IMR-90 (cell line): ENCODE measurements around the gene ATG7. TPM values are rescaled to one million over a fixed set of nuclear protein-coding genes. Genes with fewer than 3 reads are reported as not detected.

ENCODE experiments used
- ATAC-seq: fragments of 200-7000 bp; cut with Tn5 transposase; 2 replicates; pipeline ENCODE4 v1.9.1; 2020; ENCODE audit warnings: low read depth, mild to moderate bottlenecking, moderate library complexity
- BruUV-seq: library from RNA; stranded (reverse); fragments of 400-500 nt; replicated peaks from 2 replicates; lab custom pipeline; 2021; lab: Mats Ljungman, UMichigan
- CTCF ChIA-PET: fragments of 300-600 bp; formaldehyde crosslinking; extraction: SDS; loops from one replicate; lab custom pipeline; 2021; ENCODE audit warnings: antibody characterized with exemption; lab: Yijun Ruan, JAX
- POLR2A ChIA-PET: fragments of 300-600 bp; sonication (Branson Sonifier 250); formaldehyde crosslinking; loops from one replicate; lab custom pipeline; 2022; ENCODE audit warnings: antibody characterized with exemption; ENCODE audit not compliant: unreplicated experiment; lab: Charles Lee
- DNase-seq: peaks from one replicate; pipeline ENCODE4 v3.0.0; 2013
- H2AFZ ChIP-seq: replicated peaks from 2 replicates; pipeline ENCODE3; 2013; ENCODE audit warnings: low read length, mild to moderate bottlenecking; ENCODE audit not compliant: poor library complexity
- H2AK5ac ChIP-seq: 2 replicates; pipeline ENCODE4 v1.6.1; 2013; ENCODE audit warnings: low read depth, low read length, inconsistent platforms
- H2AK9ac ChIP-seq: replicated peaks from 2 replicates; pipeline ENCODE3; 2013; ENCODE audit warnings: mild to moderate bottlenecking, low read depth, low read length, moderate library complexity; ENCODE audit not compliant: poor library complexity
- H2BK120ac ChIP-seq: 2 replicates; pipeline ENCODE4 v1.6.1; 2013; ENCODE audit warnings: low read depth, low read length, inconsistent platforms
- H2BK15ac ChIP-seq: 3 replicates; pipeline ENCODE4 v1.6.1; 2013; ENCODE audit warnings: low read depth, low read length, inconsistent platforms
- H2BK20ac ChIP-seq: 2 replicates; pipeline ENCODE4 v1.6.1; 2013; ENCODE audit warnings: low read depth, mild to moderate bottlenecking, inconsistent platforms, low read length, moderate library complexity
- H2BK5ac ChIP-seq: 2 replicates; pipeline ENCODE4 v1.6.1; 2013; ENCODE audit warnings: mild to moderate bottlenecking, low read depth, low read length, inconsistent platforms; ENCODE audit not compliant: poor library complexity, severe bottlenecking
- H3K14ac ChIP-seq: replicated peaks from 2 replicates; pipeline ENCODE4 v1.6.1; 2013; ENCODE audit warnings: low read depth, low read length, inconsistent platforms
- H3K18ac ChIP-seq: 2 replicates; pipeline ENCODE4 v1.6.1; 2013; ENCODE audit warnings: low read depth, low read length, control low read depth
- H3K23ac ChIP-seq: 2 replicates; pipeline ENCODE4 v1.6.1; 2013; ENCODE audit warnings: low read depth, low read length, inconsistent platforms
- H3K27ac ChIP-seq: 2 replicates; pipeline ENCODE4 v1.5.1; 2013; ENCODE audit warnings: mild to moderate bottlenecking, control low read depth, low read length; ENCODE audit not compliant: insufficient read depth
- H3K27me3 ChIP-seq: 2 replicates; pipeline ENCODE4 v1.6.1; 2013; ENCODE audit warnings: low read length; ENCODE audit not compliant: control insufficient read depth, insufficient read depth
- H3K36me3 ChIP-seq: 2 replicates; pipeline ENCODE4 v1.6.1; 2013; ENCODE audit warnings: low read length, mixed read lengths; ENCODE audit not compliant: control insufficient read depth, insufficient read depth
- H3K4ac ChIP-seq: 2 replicates; pipeline ENCODE4 v1.6.1; 2013; ENCODE audit warnings: low read depth, low read length, inconsistent platforms
- H3K4me1 ChIP-seq: 2 replicates; pipeline ENCODE4 v1.6.1; 2013; ENCODE audit warnings: low read length, mixed read lengths; ENCODE audit not compliant: control insufficient read depth, insufficient read depth
- H3K4me2 ChIP-seq: 2 replicates; pipeline ENCODE4 v1.6.1; 2013; ENCODE audit warnings: low read depth, mild to moderate bottlenecking, control low read depth, low read length, moderate library complexity
- H3K4me3 ChIP-seq: 2 replicates; pipeline ENCODE4 v1.5.1; 2013; ENCODE audit warnings: low read depth, mild to moderate bottlenecking, control low read depth, low read length, moderate library complexity; ENCODE audit not compliant: insufficient read depth
- H3K56ac ChIP-seq: 2 replicates; pipeline ENCODE4 v1.6.1; 2013; ENCODE audit warnings: low read length, inconsistent platforms; ENCODE audit not compliant: insufficient read depth; ENCODE audit errors: extremely low read depth
- H3K79me1 ChIP-seq, 2 experiments: 2 replicates each; pipeline ENCODE4 v1.6.1; 2013; ENCODE audit warnings: low read length in 2 of 2, inconsistent platforms in 1 of 2, low read depth in 1 of 2
- H3K9ac ChIP-seq: 2 replicates; pipeline ENCODE4 v1.6.1; 2013; ENCODE audit warnings: low read depth, low read length, control low read depth
- H3K9me1 ChIP-seq: 2 replicates; pipeline ENCODE4 v1.6.1; 2013; ENCODE audit warnings: low read length, inconsistent platforms; ENCODE audit not compliant: insufficient read depth
- H3K9me3 ChIP-seq: 2 replicates; pipeline ENCODE4 v1.6.1; 2013; ENCODE audit warnings: low read length; ENCODE audit not compliant: control insufficient read depth, insufficient read depth
- H4K20me1 ChIP-seq: 2 replicates; pipeline ENCODE4 v1.6.1; 2013; ENCODE audit warnings: low read length, inconsistent platforms; ENCODE audit not compliant: insufficient read depth
- H4K5ac ChIP-seq: 2 replicates; pipeline ENCODE4 v1.6.1; 2013; ENCODE audit warnings: mild to moderate bottlenecking, low read depth, low read length, control low read depth
- H4K8ac ChIP-seq, 2 experiments: 2 replicates each; pipeline ENCODE4 v1.6.1; 2013; ENCODE audit warnings: low read depth in 2 of 2, low read length in 2 of 2, control low read depth in 1 of 2, inconsistent platforms in 1 of 2
- H4K91ac ChIP-seq: 2 replicates; pipeline ENCODE4 v1.6.1; 2013; ENCODE audit warnings: low read depth, low read length, inconsistent platforms; ENCODE audit not compliant: insufficient read depth
- CEBPB ChIP-seq: IDR thresholded peaks from 2 replicates; pipeline ENCODE4 v1.6.1; 2012; ENCODE audit warnings: low read depth, low read length, improper control_type of control experiment
- CHD1 ChIP-seq: IDR thresholded peaks from 2 replicates; pipeline ENCODE4 v1.6.1; 2012; ENCODE audit warnings: low read depth, low read length, improper control_type of control experiment
- FOS ChIP-seq: fragments of 150-350 bp; IDR thresholded peaks from 2 replicates; pipeline ENCODE4 v1.6.1; 2016; ENCODE audit warnings: low read depth, low read length
- MXI1 ChIP-seq: IDR thresholded peaks from 2 replicates; pipeline ENCODE4 v1.6.1; 2012; ENCODE audit warnings: low read depth, mild to moderate bottlenecking, low read length, moderate library complexity, borderline replicate concordance
- RAD21 ChIP-seq: IDR thresholded peaks from 2 replicates; pipeline ENCODE4 v1.6.1; 2012; ENCODE audit warnings: low read length, improper control_type of control experiment
- RCOR1 ChIP-seq: IDR thresholded peaks from 2 replicates; pipeline ENCODE4 v1.6.1; 2012; ENCODE audit warnings: mild to moderate bottlenecking, low read length, improper control_type of control experiment; ENCODE audit not compliant: insufficient replicate concordance
- RFX5 ChIP-seq: IDR thresholded peaks from 2 replicates; pipeline ENCODE4 v1.8.0; 2012; ENCODE audit warnings: low read depth, mild to moderate bottlenecking, low read length, moderate library complexity
- WGBS, 2 experiments: methylation state at CpG; one replicate each; pipeline versions ENCODE4 v1.1.5 to v1.1.7; 2013; ENCODE audit warnings: missing lambda C conversion rate in 2 of 2; ENCODE audit not compliant: insufficient read length in 1 of 2; ENCODE audit errors: extremely low coverage in 2 of 2; 5-methylcytosine and 5-hydroxymethylcytosine counted together
- dilution Hi-C: fragments of 300-500 bp; cut with HindIII; formaldehyde crosslinking; loops from one replicate; pipeline ENCODE4 v1.14.3; 2018; ENCODE audit warnings: low sequenced_read_pairs; ENCODE audit not compliant: unreplicated experiment
- in situ Hi-C: fragments of 300-500 bp; cut with MboI; formaldehyde crosslinking; loops from 3 replicates; pipeline ENCODE4 v1.14.3; 2019; ENCODE audit warnings: low sequenced_read_pairs, inconsistent platforms, mixed read lengths
- intact Hi-C: fragments of 100-400 bp; cut with micrococcal nuclease; formaldehyde crosslinking; loops from 2 replicates; pipeline ENCODE4 v1.10.0; 2022
- polyA plus RNA-seq, 3 experiments: library from polyadenylated mRNA; depleted of rRNA; stranded (reverse); fragments of >200 nt; gene quantifications; 2 replicates each; pipeline ENCODE4 v1.2.3, GENCODE V29; 2012; ENCODE audit warnings: low replicate concordance in 1 of 3
- total RNA-seq: library from RNA; depleted of rRNA; stranded (reverse); fragments of >200 nt; gene quantifications from 2 replicates; pipeline ENCODE4 v1.2.3, GENCODE V29; 2012

ATG7 gene
- total and polyA plus RNA-seq, 2 of the 4 experiments (the other 2 are of a cell fraction), result 15.6 to 51.4 TPM

- peaks cover 4% of the 10 kb centered on the region for H3K4me1 ChIP-seq
- no peak overlapping the region for H4K5ac ChIP-seq
- H4K20me1 ChIP-seq, result no peaks in the 10 kb centered on the region
- H3K14ac ChIP-seq, result no peak overlapping the region
- H2AFZ ChIP-seq, result no peak overlapping the region
- H2AK5ac ChIP-seq, result no peak overlapping the region
- ChIA-PET POLR2A (no interaction called here), CTCF (interaction anchor here (0.6 kb wide), 1 partner anchor 220 kb away, joined by 3 read pairs; no protein-coding TSS in a partner anchor)
- no peak overlapping the region for H3K4ac ChIP-seq
- intact Hi-C loops (no loop called here), in situ Hi-C loops (no loop called here), dilution Hi-C loops (no loop called here)
- H2AK9ac ChIP-seq, result no peak overlapping the region
- no peak overlapping the region for H2BK5ac ChIP-seq
- no peaks in the 10 kb centered on the region for H3K27me3 ChIP-seq
- H3K23ac ChIP-seq, result no peak overlapping the region
- no peak for DNase-seq
- no peaks in the 10 kb centered on the region; the same call in 1 of the 2 replicates for H3K36me3 ChIP-seq
- no peak overlapping the region for H3K4me3 ChIP-seq
- no peak overlapping the region for H3K27ac ChIP-seq
- no peak for ATAC-seq
- H2BK20ac ChIP-seq, result no peak overlapping the region
- no peak overlapping the region for H2BK15ac ChIP-seq
- TF ChIP-seq RCOR1, result no peak
- TF ChIP-seq RAD21, result no peak
- TF ChIP-seq CEBPB, result no peak
- no peak for TF ChIP-seq CHD1
- no peak for TF ChIP-seq RFX5
- no peak for TF ChIP-seq FOS
- TF ChIP-seq MXI1, result no peak
- H3K9me1 ChIP-seq, result peaks cover 3% of the 10 kb centered on the region
- no peak overlapping the region for H3K9ac ChIP-seq
- BruUV-seq, result no TSS peak
- H3K4me2 ChIP-seq, result no peak overlapping the region
- H3K56ac ChIP-seq, result no peak overlapping the region
- WGBS, 2 experiments, result no CpG with 5 or more reads among the region's 2 CpGs
- H3K9me3 ChIP-seq, result no peaks in the 10 kb centered on the region
- no peak overlapping the region for H4K8ac ChIP-seq
- no peak overlapping the region for H2BK120ac ChIP-seq
- no peak overlapping the region for H4K91ac ChIP-seq
- no peaks in the 10 kb centered on the region for H3K79me1 ChIP-seq
- no peak overlapping the region for H3K18ac ChIP-seq
Observed at GRCh38 chr3:11430624-11431023, 158.4 kb downstream of the ATG7 start.
